CD4-positive, alpha-beta T cell treated with Interleukin-1 beta for 1 hour (primary cell): Measurements from ENCODE around the gene ATP5IF1.
A peak's percentile ranks its signal among the peaks of the same experiment; 100 is the strongest.

Source experiments
- DNase-seq, 2 donors: peaks; one replicate each; pipeline ENCODE4 v3.0.0-alpha.2; 2020 to 2022

The ATP5IF1 gene

DNA sequence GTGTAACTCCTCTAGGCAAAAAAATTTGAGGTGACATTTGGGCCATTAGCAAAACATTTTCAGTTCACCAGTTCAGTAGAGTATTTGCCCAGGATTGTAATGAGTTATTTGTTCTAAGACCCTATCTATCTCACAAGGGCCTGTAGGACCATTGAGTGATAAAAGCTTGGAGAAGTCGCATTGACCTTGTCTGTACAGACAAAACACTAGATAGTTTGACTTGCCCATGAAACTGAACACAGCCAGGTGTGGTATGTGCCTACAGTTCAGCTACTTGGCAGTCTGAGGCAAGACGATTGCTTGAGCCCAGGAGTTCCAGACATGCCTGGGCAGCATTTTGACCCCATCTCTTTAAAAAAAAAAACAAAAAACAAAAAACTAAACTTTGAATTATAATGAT, 3.1 kb downstream of the ATP5IF1 start:
- no peak for DNase-seq

DNA sequence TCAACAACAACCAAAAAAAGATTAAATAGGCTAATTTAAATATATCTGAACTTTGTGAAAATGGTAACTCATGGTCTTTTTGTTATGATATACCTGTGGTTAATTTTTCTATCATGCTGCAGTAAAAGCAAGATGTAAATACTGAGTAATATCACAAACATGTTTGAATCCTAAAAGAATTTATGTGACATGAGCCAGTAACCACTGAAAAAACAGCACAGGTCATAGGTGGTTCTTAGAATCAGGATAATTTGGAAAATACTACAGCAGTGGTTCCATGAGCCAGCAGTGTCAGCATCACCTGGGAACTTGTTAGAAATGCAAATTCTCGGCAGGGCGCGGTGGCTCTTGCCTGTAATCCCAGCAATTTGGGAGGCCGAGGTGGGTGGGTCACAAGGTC, 4.1 kb downstream of the ATP5IF1 start:
- DNase-seq, result no peak

- DNase-seq, result no peak
These were observed 5.8 kb downstream of the ATP5IF1 start for GRCh38 chr1:28241638-28242241.

GRCh38 chr1:28243685-28244311, 7.9 kb downstream of the ATP5IF1 start:
- DNase-seq, result peak in 1 of 2 donors; percentile 29

DNA sequence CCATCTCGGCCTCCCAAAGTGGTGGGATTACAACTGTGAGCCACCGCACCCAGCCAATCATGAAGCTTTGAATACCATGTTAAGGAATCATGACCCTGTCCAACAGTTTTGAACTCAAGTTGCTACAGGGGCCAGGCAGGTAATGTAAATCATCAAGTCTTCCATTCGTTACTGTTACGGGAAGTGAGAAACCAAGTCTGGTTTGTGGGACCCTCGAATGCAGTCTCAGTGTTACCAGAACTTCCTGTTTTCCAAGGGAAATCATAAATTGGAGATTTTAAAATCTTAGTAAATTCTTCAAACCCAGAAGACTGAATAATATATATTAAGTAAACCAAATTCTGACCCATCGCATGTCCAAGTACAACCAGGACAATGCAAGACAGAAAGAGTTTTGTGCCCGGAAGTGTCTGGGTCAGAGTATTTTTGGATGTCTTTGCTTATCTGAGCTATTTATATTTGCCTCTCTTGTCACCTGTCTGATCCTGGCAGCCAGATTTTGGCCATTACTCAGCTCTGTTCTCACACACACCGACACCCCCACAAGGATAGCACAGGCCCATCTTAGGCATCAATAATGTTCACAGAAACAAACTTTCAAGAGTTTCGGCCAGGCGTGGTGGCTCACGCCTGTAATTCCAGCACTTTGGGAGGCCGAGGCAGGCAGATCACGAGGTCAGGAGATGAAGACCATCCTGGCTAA, 8.8 kb downstream of the ATP5IF1 start:
- DNase-seq, result no peak

DNA sequence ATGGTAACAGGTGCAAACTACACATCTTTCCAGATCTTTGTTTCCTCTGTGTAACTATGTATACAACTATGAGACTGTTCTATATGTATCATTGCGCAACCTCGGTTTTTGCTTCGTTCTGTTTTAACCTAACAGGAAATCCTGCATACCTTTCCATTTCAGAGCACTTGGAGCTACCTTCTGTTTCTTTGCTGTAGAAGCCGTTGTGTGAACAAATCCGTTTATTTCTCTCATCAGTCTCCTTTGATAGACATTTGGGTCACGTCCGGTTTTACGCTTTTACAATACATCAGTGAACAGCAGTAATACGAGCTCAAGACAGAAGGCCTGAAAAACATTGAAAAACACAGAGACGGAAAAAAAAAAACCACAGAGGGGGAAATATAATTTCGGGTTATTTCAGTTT, 10.5 kb downstream of the ATP5IF1 start:
- peak; percentile 66 to 84 for DNase-seq

- DNase-seq, result no peak
These were observed 11.8 kb downstream of the ATP5IF1 start for GRCh38 chr1:28247612-28248272.

DNA sequence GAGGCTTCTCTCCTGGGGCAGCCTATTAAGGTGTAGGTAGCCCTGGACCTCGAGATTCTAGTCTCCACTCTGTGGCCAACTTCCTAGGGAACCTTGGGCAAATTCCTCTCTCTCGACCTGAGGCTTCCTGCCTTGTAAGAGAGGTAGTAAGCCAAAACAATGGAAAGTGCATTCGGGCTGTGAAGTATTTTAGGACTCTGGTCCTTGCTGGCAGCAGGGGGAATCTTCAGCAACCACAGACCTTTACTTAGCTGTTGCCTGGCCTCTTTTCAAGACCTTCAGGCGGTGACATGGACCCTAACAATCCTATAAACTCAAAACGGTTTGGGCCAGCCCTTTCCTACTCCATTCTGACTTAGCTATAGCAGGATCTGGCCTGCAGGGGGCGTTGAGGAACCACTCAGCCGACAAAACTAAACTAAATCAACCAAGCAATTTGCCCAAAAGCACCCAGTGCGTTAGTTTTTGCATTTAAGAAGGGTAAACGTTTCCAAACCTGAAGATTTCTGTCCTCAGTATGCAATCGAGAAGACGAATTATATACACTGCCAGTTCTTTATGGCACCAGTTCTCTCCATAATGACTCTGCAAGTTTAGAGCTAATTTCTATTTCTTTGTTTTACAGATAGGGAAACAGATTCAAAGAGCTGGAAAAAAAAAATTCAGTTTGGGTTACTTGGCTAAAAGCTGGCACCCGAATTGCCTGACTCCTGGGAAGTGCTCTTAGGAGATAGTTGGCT, 12.5 kb downstream of the ATP5IF1 start:
- DNase-seq, result peak; percentile 82 to 86

DNA sequence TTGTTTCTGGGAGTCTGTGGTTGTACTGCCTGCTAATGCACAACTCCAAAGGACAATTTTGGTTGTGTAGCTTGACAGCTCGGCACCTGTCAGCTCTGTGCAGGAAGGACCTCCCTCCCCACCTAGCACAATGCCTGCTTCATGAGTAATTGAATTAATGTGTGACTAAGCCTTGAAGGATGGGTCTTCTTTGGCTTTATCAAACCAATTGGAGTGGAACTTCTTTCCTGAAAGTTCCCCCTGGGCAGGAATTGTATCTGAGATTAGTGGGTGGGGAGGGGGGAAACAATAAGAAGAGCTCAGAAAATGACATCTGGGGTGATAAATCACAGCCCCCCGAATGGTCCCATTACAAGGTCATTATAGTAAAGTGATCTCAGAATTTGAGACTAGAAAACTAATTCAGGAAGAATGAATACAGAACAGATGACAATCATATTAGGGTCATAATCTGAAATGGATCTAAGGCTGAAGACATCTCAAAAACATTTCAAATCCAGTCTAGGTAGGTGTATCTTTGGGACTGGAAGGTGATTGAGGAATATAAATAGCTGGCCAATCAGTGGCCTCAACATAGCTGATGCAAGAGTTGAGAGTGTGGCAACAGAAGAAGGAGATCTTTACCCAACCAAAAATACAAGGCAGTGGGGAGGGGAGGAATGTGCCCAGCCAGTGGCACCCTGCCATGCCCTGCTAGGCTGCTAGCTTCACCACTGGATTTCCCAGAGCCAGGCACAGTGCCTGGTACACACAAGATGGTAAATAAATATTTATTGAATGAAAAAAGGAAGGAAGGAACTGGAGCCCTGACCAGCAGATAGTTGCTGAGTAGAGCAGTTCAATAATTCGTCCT, 13.3 kb downstream of the ATP5IF1 start:
- DNase-seq, result no peak

DNA sequence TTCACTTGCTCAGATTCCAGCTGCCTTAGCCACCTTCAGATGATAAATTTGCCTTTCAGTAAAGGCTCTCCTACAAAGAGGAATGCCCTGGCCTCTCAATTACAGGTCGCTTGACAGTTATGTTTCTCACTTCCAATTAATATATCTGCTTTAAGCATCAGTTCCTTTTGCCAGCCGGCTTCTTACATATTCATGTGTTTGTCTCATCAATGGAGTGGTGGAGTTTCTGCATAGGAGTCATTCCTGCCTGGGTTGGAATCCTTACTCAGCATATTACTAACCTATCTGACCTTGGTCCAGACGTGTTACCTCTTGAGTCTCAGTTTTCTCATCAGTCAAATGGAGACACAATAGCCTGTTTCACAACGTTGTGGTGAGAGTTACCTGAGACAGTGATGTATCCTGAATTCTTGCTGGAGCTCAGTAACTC, 14.0 kb downstream of the ATP5IF1 start:
- no peak for DNase-seq

DNA sequence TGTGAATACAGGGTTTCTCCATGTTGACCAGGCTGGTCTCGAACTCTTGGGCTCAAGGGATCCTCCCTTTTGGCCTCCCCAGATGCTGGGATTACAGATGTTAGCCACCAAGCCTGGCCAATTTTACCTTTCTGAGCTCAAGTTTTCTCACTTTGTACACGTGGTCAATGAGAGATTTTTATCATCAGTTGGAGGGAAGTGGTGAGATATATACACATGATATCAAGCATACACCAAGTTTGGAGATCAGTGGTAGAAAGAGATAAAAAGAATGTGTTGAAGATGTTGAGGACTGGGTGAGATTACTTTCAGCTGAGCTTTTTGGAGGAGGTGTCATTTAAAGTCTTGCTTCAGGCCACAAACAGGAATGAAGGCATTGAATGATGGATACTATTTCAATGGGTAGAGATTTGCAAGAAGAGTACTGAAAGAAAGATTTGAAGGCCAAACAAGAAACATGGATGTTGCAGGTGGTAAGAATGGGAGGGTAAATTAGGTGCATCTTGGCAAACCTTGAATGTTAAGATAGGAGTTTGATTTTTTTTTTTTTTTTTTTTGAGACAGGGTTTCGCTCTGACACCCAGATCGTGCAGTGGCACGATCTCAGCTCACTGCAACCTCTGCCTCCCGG, 20.4 kb downstream of the ATP5IF1 start:
- peak in 1 of 2 donors; percentile 73 for DNase-seq

DNA sequence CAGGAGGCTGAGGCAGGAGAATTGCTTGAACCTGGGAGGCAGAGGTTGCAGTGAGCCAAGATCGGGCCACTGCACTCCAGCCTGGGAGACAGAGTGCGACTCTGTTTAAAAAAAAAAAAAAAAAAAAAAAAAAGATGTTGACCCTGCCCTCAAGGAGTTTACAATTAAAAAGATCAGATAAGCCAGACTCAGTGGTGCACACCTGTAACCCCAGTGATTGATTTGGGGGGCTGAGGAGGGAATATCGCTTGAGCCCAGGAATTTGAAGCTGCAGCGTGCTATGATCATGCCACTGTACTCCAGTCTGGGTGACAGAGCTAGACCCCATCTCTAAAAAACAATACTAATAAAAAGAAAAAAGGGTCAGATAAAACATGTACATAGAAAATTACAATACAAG, 21.8 kb downstream of the ATP5IF1 start:
- DNase-seq, result no peak

DNA sequence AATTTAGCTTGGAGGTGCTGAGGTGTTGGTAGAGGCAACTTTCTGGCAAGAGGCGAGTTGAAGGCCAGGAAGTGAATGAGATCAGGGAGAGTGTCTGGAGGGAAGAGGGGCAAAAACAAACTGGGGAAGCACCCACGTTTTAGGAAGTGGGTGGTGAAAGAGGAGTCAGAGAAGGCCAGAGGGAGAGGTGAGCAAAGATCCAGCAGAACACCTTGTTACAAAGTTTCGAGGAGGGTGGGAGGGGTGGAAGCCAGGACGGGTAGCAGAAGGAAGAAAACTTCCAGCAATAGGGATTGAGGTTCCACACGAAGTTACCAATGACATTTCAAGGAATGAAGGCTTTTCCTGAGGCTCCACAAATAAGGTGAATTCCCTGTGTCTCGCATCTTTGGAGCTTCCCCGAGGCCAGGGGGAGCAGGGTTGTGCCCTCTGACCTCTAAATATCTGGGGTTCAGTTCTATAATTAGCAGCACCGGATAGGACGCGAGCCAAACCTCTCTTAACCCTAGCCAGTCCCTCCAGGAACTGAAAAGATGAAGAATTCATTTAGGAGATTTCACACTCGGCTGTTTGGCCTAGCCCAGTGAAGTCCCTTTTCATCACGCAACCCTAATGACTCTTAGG, 22.8 kb downstream of the ATP5IF1 start:
- DNase-seq, result no peak

GRCh38 chr1:28259252-28259933, 23.5 kb downstream of the ATP5IF1 start, which contains the start of gene SESN2:
SESN2 (plus strand) TSS chr1:28259518; CDS start chr1:28259848, 330 bp downstream.
- peak; percentile 98 to 99 for DNase-seq

- peak; percentile 14 to 23 for DNase-seq
These were observed 24.2 kb downstream of the ATP5IF1 start for GRCh38 chr1:28259934-28260802.

GRCh38 chr1:28260803-28261174, 24.9 kb downstream of the ATP5IF1 start:
- no peak for DNase-seq

- DNase-seq, result no peak
These were observed 29.0 kb downstream of the ATP5IF1 start for GRCh38 chr1:28264897-28265296.

- DNase-seq, result no peak
These were observed 29.7 kb downstream of the ATP5IF1 start for GRCh38 chr1:28265577-28265976.

GRCh38 chr1:28266920-28267322, 31.0 kb downstream of the ATP5IF1 start:
- DNase-seq, result no peak
